GM13976 (cell line): ENCODE results near the gene AKAP10.

Source experiments
- DNase-seq: peaks from one replicate; pipeline ENCODE4 v3.0.0; 2012; ENCODE audit warnings: low spot score
- in situ Hi-C: fragments of 300-500 bp; cut with MboI; formaldehyde crosslinking; loops from one replicate; pipeline ENCODE4 v1.12.0; 2022; ENCODE audit warnings: low sequenced_read_pairs, mixed read lengths, inconsistent platforms; ENCODE audit not compliant: unreplicated experiment
- TF ChIP-seq, protein P1 (sequence below): IDR thresholded peaks from 2 replicates; pipeline ENCODE4 v1.5.1; 2012; ENCODE audit warnings: borderline replicate concordance, mild to moderate bottlenecking; ENCODE audit not compliant: insufficient read depth; ENCODE audit errors: extremely low read depth, missing control alignments, control extremely low read depth

Gene AKAP10

GRCh38 chr17:19939993-19940721, 37.5 kb downstream of the AKAP10 start:
- TF ChIP-seq, protein P1, sequence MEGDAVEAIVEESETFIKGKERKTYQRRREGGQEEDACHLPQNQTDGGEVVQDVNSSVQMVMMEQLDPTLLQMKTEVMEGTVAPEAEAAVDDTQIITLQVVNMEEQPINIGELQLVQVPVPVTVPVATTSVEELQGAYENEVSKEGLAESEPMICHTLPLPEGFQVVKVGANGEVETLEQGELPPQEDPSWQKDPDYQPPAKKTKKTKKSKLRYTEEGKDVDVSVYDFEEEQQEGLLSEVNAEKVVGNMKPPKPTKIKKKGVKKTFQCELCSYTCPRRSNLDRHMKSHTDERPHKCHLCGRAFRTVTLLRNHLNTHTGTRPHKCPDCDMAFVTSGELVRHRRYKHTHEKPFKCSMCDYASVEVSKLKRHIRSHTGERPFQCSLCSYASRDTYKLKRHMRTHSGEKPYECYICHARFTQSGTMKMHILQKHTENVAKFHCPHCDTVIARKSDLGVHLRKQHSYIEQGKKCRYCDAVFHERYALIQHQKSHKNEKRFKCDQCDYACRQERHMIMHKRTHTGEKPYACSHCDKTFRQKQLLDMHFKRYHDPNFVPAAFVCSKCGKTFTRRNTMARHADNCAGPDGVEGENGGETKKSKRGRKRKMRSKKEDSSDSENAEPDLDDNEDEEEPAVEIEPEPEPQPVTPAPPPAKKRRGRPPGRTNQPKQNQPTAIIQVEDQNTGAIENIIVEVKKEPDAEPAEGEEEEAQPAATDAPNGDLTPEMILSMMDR = no peak
- in situ Hi-C loops = loop anchor here (25.0 kb wide), 1 partner anchor 103 kb away; no protein-coding TSS in a partner anchor
- no peak for DNase-seq

DNA sequence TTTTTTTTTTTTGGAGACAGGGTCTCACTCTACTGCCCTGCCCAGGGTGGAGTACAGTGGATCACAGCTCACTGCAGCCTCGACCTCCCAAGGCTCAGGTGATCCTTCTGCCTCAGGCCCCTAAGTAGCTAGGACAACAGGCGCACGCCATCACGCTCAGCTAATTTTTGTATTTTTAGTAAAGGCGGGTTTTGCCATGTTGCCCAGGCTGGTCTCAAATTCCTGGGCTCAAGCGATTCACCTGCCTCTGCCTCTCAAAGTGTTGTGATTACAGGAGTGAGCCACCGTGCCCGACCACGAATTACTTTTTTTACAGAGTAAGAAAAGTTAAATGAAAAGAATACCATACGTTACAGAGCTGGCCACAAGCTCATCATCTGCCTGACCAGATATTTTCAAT, 38.9 kb downstream of the AKAP10 start:
- DNase-seq = no peak
- TF ChIP-seq, protein P1 = no peak
- in situ Hi-C loops = loop anchor here (25.0 kb wide), 1 partner anchor 101 kb away; no protein-coding TSS in a partner anchor

- TF ChIP-seq, protein P1 = no peak
- no peak for DNase-seq
- in situ Hi-C loops = loop anchor here (25.0 kb wide), 1 partner anchor 100 kb away; no protein-coding TSS in a partner anchor
Observed at GRCh38 chr17:19937522-19937921, 40.1 kb downstream of the AKAP10 start.

DNA sequence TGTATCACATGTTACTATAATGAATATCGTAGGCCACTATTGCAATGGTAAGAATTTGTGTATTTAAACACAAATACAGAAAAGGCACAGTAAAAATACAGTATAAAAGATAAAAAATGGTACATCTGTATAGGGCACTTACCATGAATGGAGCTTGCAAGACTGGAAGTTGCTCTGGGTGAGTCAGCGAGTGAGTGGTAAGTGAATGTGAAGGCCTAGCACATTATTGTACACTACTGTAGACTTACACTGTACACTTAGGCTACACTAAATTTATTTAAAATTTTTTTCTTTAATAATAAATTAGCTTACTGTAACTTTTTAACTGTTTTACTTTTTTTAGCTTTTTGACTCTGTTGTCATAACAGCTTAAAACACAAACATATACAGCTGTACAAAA, 42.5 kb downstream of the AKAP10 start:
- DNase-seq = no peak
- in situ Hi-C loops = loop anchor here (25.0 kb wide), 1 partner anchor 98 kb away; no protein-coding TSS in a partner anchor
- TF ChIP-seq, protein P1 = no peak

DNA sequence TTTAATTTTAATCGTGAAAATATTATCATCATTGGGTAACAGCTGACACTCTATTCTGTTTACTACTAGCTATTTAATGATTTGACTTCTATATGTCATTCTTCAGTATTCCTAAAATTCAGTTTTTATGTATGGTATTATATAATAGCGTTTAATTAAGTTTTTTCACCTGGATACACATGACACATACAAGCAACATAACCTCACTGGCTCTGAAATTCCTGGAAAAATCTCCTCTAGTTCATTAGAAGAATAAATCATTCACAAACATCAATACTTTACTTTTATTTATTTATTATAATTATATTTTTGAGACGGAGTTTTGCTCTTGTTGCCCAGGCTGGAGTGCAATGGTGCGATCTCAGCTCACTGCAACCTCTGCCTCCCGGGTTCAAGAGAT, 44.0 kb downstream of the AKAP10 start:
- TF ChIP-seq, protein P1 = no peak
- in situ Hi-C loops = loop anchor here (25.0 kb wide), 1 partner anchor 96 kb away; no protein-coding TSS in a partner anchor

DNA sequence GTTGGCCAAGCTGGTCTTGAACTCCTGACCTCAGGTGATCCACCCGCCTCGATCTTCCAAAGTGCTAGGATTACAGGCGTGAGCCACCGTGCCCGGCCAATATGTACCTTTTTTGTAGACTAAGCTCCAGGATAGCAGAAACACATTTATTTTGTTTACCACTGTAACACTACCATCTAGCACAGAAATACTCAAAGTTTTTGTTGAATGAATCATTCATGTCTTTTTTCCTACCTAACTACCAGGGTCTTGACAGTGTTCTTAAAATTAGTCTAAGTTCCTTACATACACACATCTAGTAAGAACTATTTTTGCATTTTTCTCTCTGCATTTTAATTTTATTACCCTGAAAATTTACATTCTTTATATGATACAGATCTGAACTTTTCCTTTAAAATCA, 44.4 kb downstream of the AKAP10 start:
- no peak for DNase-seq
- TF ChIP-seq, protein P1 = no peak
- in situ Hi-C loops = loop anchor here (25.0 kb wide), 1 partner anchor 96 kb away; no protein-coding TSS in a partner anchor

More for the DNA sequence above, 44.0 kb downstream of the AKAP10 start:
- no peak for DNase-seq
